ENCODE results near the gene PHACTR1.

Gene PHACTR1

DNA sequence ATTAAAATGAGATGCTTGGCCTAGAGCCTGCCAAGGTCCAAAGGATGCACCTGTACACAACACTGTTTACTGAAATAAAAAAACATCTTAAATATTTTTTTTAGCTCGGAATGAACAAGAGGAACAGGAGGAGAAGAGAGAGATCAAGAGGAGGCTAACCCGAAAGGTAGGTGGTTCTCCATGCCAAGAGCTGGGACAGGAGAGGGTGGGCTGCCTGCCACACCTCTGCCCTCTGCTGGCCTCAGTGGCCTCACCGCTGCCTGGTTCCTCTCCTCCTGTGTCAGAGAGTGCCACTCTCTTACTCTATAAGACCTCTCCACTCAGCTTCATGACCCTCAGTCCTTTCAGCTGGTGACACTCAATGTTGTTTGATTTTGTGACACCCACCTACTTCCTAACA lies 561.6 kb downstream of the PHACTR1 start:
- no peak for DNase-seq

DNA sequence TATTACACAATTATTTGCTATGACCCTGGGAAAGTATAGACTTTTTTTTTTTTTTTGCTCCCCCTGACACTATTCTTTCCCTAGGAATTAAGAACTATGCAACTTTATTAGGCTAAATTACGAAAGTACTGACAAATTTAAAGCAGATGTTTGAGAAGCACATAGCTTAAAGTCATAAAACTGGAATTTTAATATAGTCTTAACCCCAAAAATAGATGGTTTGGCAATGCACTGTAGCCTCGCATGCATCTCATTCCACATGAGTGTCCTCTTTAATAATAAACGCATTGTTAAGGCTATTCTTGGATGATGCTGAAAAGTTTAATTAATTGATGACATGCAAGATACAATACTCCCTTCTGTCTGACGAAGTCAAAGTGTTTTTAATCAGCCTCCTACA lies 562.4 kb downstream of the PHACTR1 start:
- no peak for DNase-seq

DNA sequence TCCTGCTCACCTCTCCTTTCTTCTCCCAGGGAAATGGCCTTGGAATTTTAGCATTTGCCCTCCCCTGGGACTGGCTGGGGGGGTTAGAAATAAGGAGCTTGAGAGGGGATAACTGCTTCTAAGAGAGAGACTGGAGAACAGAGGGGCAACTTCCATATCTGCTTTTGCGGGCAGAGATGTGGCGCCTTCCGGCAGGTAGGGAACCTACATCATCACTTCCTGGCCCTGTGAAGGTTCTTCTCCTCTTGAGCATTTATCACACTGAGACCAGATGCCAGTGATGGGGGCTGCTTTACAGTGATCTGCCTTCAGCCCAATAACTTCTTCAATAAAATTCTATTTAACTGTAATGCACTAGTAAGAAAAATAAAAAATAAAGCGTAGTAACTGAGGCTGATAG lies 563.7 kb downstream of the PHACTR1 start:
- no peak for DNase-seq

DNA sequence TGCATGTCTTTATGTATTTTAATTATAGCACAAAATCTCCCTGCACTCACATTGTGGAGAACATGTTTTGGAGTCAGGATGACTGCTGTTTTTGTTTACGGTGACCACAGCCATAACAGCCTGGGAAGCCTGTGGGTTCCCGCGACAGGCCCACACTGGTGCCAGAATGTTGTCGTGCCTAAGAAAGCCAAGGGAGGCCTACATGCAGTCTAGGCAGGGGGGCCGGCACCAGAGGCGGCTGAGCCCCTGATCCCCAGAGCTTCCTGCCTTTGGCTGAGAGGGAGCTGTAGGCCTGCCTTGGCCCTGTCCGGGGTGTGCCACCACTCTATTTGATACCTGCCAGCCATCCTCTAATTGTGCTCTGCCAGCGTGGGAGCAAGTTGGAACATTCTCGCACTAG lies 565.1 kb downstream of the PHACTR1 start:
- DNase-seq: peak; percentile 26

DNA sequence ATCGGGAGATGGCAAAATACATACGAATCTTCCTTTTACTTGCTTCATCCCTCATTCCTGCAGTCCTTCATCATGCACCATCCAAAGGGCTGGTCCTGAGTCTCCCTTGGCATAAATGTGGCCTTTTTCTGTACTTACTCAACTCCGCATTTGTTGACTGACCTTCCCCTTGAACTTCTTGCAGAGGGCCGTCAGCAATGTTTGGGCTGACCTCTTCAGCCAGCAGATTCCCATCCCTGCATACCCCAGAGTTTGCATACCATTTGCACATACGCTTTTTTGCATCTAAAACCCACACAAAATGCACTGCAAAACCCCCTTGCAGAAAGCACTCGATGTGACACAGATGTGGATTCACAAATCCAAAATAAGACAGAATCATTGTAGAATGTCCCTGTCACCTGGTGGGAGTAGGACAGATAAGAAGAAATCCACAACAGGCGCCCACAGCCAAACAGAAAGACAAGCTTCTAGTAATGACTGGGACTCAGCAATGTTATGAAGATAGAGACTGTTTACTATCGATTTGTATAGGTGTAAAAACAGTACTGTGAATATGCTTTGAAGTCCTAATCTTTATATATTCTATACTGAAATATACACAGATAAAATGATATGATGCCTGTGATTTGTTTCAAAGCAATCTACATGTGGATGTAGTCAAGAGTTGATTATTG lies 566.0 kb downstream of the PHACTR1 start:
- DNase-seq: no peak

DNA sequence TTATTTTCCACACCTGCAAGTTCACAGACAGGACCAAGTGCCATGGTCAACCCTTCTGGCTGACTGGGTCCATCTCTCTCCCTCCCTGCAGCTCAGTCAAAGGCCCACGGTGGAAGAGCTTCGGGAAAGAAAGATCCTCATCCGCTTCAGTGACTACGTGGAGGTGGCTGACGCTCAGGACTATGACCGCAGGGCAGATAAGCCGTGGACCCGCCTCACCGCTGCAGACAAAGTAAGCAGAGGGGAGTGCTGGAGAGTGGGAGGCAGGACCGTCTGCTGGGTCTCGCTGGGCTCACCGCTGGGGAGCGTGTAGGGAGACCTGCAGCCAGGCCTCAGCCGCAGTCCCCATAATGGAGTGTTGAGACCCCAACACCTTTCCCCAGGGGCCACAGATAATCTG lies 566.8 kb downstream of the PHACTR1 start:
- DNase-seq: no peak

DNA sequence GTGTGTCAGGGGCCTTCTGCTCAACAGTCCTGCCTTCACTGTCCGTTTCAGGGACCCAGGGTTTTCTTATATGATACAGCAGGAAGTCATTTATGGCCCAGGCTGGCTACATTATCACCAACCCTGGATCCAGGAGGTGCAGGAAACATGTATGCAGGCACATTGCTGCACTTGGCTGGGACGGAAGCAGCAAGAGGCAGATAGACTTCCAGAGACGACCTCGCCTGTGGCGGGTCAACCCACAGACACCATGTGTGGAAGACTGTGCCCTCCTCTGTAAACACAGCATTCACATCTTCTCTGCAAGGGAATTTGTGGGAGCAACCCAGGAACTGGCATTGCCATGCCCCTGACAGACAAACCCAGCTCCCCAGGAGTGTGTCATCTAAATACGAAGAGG lies 568.1 kb downstream of the PHACTR1 start:
- no peak for DNase-seq

DNA sequence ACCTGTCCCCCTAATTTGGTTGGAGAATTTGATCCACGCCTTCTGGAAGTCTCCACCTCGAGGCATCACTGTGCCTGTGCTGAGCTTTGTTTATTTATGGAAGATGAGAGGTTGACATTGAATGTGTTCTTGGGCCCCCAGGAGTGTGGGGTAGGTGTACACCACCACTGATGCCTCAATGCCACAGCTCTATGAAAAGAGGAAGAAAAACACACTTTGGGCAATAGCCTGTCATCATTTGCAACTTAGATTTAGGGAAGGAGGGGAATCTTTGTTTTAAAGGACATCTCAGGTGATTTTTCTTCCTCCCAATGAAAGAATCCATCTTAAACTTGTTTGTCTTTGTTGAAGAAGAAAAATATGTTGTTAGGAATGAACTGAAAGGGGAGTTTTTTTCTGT lies 569.1 kb downstream of the PHACTR1 start:
- DNase-seq: no peak

DNA sequence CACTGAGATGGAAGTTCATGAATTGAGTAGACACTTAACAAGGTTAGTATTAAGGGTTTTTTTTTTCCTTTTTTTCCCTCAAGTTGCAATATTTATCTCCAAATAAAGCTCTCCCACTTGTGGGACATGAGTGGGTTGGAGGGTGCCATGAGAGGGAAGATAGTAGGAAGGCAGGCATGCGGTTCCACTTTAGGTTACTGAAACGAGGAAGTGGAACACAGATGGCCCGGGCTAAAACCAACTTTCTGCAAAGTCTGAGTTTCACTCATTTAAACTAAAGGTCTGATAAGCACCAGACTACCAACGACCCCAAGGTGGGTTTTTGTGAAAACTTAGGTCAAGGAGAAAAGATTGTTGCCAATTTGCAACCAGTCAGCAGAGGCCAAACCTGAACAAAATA lies 569.6 kb downstream of the PHACTR1 start:
- no peak for DNase-seq

DNA sequence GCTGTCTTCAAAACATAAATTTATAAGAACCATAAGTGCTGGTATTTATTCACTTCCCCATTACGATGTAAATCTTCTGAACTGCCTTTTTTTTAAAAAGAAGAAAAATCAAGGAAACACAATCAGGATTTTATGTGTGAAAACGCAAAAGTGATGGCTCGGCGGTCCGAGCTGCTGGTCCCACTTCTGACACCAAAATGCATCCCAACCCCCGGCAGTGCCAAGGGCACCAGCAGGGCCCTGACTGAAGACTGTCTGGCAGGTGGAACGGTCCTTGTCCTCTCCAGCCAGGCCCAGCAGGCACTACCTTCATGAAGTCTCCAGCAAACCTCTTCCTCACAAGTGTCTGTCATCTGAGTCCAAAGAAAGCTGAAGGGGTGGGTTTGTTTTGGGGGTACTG lies 570.5 kb downstream of the PHACTR1 start:
- no peak for DNase-seq

DNA sequence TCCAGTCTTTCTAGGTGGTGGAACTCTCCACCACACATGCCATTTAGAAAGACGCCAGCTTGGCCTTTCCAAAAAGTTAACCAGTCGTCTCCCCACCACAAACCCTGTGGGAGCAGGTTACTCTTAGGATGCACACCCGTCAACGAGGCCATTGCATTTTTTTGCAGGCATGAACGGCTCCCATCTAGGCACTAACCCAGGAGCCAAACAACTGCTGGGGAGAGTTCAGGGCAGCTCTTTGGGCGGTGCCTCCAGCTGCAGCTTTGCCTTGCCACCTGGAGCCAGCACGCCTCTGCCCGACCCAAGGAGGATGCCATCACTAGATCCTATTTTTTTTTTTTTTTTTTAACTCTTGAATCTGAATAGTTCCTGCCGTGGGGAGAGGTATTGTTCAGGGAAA lies 571.9 kb downstream of the PHACTR1 start:
- DNase-seq: no peak

DNA sequence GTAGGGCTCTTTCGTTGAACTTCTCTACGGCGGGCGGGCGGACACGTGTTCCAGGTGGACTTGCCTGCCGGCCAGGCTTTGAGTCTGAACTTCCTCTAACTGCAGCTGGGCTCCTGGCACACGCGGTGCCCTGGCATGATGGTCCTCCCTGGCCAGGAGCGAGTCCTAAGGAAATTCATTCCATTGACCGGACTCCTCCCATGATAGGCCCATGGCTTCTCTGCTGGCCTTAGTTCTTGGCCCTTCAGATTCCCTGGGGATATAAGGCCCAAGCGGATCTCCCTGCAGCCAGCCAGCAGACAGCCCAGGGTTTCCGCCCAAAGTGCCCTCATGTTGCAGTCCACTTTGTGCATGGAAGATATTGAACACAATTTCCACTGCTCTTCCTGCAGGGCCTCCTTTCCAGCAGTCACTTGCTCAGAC lies 572.4 kb downstream of the PHACTR1 start:
- DNase-seq: no peak

DNA sequence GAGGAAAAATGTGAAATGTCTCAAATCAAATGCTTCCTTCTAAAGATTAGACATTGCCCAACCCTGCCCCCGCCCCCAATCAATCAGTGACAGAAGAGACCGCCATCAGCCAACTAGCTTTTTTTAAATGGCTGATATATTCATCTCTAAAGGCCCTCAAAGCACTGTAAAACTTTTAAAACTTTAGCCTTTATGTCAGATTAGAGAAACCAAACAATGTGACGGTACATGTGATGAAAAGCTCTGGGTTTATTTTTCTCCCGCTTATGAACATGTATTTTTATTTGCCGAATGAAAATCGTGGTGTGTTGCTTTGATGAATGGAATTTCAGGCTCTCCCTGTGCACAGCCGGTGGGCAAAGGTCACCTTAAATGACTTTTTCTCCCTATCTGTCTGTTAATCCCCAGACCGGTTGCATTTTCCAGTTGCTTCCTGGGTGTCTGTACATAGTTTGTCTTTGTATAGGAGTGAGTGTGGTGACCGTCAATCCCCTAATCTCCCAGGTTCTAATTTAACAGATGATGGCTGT lies 573.3 kb downstream of the PHACTR1 start:
- no peak for DNase-seq

DNA sequence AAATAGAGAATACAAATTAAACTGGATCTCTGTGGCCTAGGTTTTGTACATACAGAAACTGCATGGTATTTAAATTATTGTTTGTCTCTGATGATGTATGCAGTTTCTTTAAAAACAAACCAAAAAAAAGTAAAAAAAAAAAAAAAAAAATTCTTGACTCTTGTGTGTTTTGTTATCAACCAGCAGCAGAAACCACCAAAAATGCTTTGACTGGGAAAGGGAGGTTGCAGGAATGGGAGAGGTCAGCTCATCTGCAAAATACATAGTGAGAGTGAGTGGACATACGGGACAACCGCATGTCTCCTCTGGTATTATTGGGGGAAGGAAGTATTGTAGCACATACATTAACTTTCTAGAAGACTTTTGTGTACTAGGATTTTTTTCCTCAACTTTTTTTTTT lies 573.8 kb downstream of the PHACTR1 start:
- DNase-seq: no peak

DNA sequence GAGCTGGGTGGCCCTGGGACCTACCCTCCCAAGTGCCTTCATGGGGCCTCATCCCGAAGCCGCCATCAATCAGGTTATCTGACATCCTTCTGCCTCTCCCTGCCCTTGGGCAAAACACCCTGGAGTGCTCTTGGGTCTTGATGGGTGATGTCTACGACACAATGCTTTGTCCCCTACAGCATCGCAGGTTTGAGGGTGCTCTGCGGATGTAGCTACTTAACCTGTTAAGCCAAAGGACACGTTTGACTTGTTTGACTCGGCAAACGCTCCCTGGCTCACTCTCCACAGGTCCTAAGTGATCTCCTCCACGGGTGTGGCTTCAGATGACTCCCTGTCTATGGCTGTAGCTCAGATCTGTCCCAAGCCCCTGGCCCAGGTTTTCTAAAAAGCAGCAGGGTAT lies 576.2 kb downstream of the PHACTR1 start:
- no peak for DNase-seq

DNA sequence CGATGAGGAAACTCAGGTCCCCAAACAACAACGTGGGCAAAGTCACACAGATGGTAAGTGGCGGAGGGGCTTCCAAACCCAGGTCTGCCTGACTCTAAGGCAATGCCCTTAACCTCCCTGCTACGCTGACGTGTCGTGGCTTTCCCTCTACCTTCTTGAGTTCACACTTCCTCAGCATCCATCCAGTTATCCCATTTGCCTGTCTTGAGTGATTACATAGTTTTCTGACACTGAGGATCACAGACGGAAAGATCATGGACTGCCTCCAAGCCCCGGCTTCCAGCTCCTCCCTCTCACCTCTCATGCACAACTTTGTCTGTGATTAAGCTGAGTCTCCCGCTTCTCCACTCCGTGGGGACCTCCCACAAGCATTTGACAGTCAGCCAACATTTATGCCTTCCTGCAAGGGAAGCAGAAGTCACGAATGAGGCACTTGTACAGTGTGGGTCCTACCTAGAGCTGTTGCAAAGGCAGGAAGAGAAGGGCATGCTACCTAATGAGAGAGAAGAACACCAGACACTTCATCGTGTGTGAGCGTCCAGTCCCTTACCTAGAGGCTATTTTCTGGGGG lies 578.0 kb downstream of the PHACTR1 start:
- no peak for DNase-seq

DNA sequence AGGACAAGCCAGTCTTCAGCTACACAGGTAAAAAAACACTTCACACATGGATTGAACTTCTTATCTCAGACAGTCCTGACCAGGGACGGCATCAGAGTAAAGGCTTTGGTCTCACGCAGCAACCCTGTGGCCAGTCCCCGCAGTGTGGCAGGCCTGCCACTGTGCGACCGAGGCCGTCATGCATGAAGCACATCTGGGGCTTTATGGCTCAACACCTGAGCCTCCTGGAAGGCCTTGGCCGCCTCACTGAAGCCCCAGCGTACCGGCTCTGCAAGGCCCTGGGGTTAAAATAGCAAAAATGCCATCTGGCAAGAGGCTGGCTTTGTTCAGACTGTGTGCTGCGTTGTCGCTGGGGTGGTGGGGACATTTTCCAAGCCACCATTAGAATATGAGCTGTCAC lies 579.0 kb downstream of the PHACTR1 start:
- DNase-seq: no peak

DNA sequence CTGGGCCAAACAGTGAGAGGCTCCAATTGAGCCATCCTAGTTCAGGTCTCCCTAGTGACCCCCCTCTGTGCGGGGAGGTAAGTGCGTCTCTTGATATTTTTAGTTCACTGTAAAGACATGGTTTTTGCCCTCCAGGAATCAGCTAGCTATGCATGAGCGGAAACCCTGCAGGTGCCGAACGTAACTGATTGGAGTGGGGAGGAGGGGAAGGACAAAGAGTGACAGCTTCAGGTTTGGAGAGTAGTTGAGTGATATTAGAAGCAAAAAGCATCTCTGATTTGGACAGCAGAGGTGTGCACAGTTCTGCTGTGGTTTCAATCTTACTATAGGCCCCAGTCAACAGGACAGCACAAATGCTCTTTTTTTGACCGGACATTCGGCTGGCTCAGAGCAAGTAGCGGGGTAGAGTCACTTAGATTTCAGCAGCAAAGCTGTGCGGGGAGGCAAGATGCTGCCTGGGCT lies 580.0 kb downstream of the PHACTR1 start:
- DNase-seq: no peak

DNA sequence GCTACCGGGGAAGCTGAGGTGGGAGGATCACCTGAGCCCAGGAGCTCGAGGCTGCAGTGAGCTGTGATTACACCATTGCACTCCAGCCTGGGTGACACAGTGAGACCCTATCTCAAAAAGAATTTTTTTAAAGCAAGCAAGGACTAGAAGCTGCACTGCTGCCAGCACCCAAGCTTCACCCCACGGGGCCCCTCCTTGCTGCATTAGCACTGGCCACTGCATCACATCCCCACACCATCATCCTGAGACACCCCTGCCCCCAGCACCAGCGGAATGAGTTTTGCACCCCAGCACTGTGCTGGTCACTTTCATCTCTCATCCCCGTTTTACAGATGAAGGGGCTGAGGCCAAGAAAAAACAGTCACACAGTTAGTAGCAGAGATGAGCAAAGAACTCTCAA lies 580.8 kb downstream of the PHACTR1 start:
- DNase-seq: no peak

DNA sequence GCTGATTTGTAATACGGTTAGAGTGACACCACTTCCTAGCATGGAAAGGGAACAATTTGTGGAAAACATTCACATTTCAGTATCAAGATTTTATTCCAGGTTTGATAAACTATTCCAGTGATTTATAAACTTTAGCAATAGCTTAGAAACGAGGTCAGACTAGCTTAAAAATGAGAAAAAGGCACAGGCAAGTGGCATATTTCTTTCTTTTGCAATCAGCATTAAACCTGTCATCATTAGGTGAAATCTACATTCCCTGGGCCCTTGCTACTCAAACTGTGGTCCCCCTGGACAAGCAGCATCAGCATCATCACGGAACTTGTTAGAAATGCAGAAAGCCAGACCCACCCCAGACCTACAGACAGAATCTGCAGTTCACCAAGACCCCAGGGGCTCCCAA lies 581.9 kb downstream of the PHACTR1 start:
- DNase-seq: no peak

DNA sequence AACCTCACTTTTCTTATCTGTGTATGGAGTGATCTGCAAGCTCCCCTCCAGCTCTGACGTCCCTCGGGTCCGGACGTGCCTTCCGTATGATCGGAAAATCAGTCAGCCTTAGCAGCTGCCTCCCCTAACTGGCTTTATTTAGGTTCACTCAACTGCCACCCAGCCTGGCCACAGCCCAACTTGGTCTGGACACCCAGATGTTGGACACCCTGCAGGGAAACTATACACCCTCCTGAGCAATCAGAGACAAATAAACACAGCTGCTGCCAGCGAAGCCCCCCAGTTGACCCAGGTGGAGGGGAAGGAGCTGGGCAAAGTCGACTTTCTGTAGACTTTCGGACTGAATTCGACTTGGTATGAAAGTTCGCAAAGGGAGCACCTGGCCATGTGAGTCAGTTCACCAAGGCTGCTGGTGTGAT lies 582.8 kb downstream of the PHACTR1 start:
- DNase-seq: no peak

DNA sequence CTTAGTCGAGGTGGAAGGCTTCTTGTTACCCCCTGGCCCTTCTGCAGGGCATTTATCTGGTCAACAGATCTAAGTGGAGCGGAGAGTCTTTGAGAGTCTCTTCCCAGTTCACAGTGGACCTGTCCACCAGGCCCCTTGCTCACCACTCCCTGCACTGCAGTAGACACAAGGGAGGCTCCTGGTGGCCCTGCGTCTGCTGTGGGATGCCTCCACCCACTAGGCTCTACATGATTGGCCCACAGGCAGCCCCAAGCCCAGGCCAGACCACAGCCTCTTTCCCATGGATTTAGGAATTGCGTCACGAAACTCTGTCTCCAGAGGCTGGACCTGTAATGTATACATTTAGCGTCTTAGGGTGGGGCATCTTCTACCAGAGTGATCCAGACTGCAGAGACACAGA lies 583.4 kb downstream of the PHACTR1 start:
- DNase-seq: no peak

DNA sequence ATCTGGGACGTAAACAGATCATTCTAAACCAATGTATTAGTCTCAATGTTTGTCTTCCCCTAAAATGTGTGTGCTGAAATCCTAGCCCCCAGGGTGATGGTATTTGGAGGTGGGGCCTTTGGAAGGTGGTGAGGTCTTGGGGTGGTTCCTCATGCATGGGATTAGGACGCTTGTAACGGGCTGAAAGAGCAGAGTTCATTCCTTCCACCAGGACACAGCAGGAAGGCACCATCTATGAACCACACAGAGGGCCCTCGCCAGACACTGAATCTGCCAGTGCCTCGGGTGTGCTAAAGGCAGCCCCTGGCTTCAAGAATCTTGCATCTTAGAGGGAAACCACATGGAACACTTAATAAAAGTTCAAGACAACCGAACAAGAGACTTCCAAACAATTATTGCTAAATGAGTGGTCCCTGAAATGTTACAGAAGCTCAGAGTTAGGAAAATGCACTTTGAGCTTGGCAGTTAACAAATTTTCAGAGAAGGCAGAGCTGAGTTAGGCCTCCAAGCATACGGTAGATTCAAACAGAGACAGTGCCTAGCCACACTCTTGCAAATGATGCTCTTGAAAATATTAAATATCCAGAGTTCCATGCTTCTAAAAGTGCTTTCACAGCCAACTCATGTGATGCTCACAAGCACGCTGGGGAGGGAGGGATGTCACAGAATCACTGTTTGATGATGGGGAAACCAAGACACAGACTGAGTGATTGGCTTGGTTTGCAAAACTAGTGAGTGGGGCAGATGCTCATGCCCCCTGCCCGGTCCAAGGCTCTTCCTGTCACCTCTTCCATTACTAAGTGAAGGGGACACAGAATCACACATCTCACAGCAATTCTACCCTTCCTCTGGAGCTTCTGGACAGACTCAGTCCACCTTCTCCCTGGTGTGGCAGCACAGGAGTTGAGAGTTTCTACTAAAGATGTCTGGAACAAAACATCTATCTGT lies 584.4 kb downstream of the PHACTR1 start:
- no peak for DNase-seq

DNA sequence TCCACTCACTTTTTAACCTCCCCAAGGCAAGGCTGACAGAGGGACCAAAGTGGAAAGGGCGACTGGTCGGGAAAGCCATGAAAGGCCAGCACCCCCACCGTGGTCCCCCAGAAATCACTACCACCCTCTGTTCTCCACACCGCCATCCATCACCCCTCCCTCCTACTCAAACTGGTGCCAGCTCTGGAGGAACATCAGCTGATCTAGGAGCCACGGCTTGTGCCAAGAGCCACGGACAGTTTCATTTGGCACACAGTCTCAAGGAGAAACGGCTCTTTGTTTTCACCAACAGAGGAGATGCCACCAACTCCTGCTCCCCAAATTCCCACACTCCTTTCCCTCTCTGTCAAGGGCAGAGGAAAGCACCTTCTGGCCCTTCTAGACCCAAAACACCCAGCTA lies 585.7 kb downstream of the PHACTR1 start:
- no peak for DNase-seq
